NT2/D1 (cell line): ENCODE measurements around the gene PCSK1.

Experiments
- DNase-seq: peaks from one replicate; pipeline ENCODE4 v3.0.0-alpha.2; 2011; ENCODE audit warnings: low read depth, low spot score
- H3K27me3 ChIP-seq: 2 replicates; pipeline ENCODE4 v1.6.0; 2011; ENCODE audit warnings: mild to moderate bottlenecking; ENCODE audit not compliant: insufficient read length, insufficient read depth
- H3K36me3 ChIP-seq: 2 replicates; pipeline ENCODE4 v1.6.1; 2011; ENCODE audit warnings: mild to moderate bottlenecking, low read length, mixed read lengths; ENCODE audit not compliant: insufficient read depth, insufficient read length
- H3K4me1 ChIP-seq: 2 replicates; pipeline ENCODE4 v1.5.1; 2011; ENCODE audit not compliant: insufficient read depth, insufficient read length
- H3K4me3 ChIP-seq: 2 replicates; pipeline ENCODE4 v1.5.1; 2011; ENCODE audit warnings: low read depth; ENCODE audit not compliant: insufficient read length
- H3K9ac ChIP-seq: 2 replicates; pipeline ENCODE4 v1.6.0; 2011; ENCODE audit warnings: low read depth; ENCODE audit not compliant: insufficient read length
- H3K9me3 ChIP-seq: 2 replicates; pipeline ENCODE4 v1.5.1; 2011; ENCODE audit warnings: mild to moderate bottlenecking, low read length; ENCODE audit not compliant: insufficient read depth
- SUZ12 ChIP-seq: IDR thresholded peaks from 2 replicates; pipeline ENCODE4 v1.6.1; 2011; ENCODE audit not compliant: insufficient read length, insufficient read depth; ENCODE audit errors: extremely low read depth
- YY1 ChIP-seq: IDR thresholded peaks from 2 replicates; pipeline ENCODE4 v1.6.1; 2011; ENCODE audit not compliant: insufficient read length, insufficient read depth
- ZNF274 ChIP-seq: IDR thresholded peaks from 2 replicates; pipeline ENCODE4 v1.6.1; 2011; ENCODE audit warnings: mild to moderate bottlenecking, low read depth, low read length

The PCSK1 gene

DNA sequence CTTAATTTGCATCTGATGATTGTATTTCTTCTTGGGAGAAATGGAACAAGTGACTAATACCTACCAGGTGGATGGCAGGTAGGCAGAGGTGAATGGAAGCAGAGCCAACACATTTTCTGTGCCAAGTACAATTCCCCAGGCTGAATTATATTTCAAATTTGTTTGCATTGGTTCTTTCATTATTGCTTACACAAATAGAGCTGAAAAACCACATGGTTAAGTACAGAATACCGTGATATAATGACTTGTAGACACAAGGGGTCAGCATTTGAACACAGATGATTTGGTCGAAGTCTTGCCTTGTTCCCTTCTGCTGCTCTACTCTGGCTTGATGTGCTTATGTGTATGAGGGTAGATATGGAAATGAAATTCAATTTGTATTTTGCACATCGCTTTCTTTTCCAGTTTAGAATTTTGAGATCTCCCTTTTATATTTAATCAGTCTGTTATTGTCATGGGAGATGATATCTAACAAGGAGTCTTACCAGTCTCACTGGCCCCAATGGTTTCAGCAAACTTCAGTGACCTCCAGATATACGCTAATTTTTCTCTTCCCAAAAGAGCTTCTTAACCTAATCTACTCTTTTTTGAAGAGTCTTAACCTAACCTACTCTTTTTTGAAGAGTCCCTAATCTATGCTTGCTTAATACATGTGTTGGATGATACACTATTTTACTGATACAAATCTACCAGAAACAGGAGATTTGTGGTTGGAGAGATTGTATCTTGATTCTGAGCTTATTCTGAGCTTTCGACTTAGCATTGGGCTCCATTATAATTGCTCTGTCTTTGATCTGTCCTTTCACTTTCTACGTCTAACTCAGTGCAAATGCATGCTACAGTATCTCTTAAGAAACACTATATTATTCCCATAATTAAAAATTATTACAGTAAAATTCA lies 88.1 kb downstream of the PCSK1 start:
- TF ChIP-seq SUZ12 (no peak), YY1 (no peak), ZNF274 (no peak)
- H3K9me3 ChIP-seq, result no peaks in the 10 kb centered on the region
- no peak overlapping the region for H3K9ac ChIP-seq
- no peaks in the 10 kb centered on the region for H3K27me3 ChIP-seq
- no peak for DNase-seq
- H3K36me3 ChIP-seq, result no peaks in the 10 kb centered on the region
- no peaks in the 10 kb centered on the region for H3K4me1 ChIP-seq
- no peak overlapping the region for H3K4me3 ChIP-seq

DNA sequence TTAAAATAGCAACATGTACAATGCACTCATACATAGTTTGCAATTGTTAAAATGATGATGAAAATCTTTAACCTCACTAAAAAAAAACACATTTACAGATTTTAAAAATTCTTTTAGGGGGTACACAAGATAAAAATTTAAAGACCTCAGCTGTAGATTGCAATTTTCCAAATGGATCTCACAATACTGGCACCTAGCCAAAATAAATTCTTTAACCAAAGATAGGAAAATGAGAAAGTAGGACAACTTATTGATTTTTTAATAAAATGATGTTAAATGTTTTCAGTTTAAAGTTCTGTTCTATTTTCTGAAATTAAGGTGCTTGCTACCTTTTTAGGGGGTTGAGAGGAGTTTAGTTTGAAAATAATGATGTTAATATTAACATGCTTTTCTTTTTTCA lies 90.0 kb downstream of the PCSK1 start:
- Histone ChIP-seq H3K36me3 (no peaks in the 10 kb centered on the region), H3K4me3 (no peak overlapping the region), H3K27me3 (no peaks in the 10 kb centered on the region), H3K9me3 (no peaks in the 10 kb centered on the region), H3K9ac (no peak overlapping the region), H3K4me1 (no peaks in the 10 kb centered on the region)
- TF ChIP-seq YY1, result no peak
- no peak for TF ChIP-seq ZNF274
- TF ChIP-seq SUZ12, result no peak
- DNase-seq, result no peak

DNA sequence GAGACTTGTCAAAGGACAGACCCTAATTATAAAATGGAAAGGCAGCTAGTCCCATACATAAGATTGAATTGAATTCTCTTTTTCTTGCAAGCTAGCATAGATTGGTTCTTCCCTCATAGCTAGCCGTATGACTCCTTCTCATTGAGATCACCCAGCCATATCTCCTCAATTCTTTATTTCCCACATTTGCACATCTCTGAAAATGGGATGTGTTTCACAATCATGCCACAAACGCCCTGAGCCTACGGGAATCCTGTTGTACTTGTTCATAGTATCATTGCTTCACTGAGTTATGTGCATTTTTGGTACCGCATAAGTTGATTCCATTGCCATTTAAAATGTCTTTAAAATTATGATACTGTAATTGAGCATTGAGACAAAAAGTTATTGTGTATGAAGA lies 90.5 kb downstream of the PCSK1 start:
- TF ChIP-seq YY1, result no peak
- TF ChIP-seq ZNF274, result no peak
- no peak for TF ChIP-seq SUZ12
- no peak overlapping the region for H3K4me3 ChIP-seq
- H3K4me1 ChIP-seq, result no peaks in the 10 kb centered on the region
- no peaks in the 10 kb centered on the region for H3K27me3 ChIP-seq
- no peaks in the 10 kb centered on the region for H3K9me3 ChIP-seq
- DNase-seq, result no peak
- no peaks in the 10 kb centered on the region for H3K36me3 ChIP-seq
- no peak overlapping the region for H3K9ac ChIP-seq
